GM13977 (cell line): ENCODE results near the gene ANO3.
A peak's percentile ranks its signal among the peaks of the same experiment; 100 is the strongest.
"Not testable (repeated sequence)": the region's sequence is repeated elsewhere in the genome, so short reads cannot be mapped to it uniquely, and the experiment has no call there.

ENCODE experiments used
- DNase-seq: peaks from one replicate; pipeline ENCODE4 v3.0.0; 2012; ENCODE audit warnings: low spot score
- CTCF ChIP-seq: IDR thresholded peaks from 2 replicates; pipeline ENCODE4 v1.5.1; 2012; ENCODE audit warnings: mild to moderate bottlenecking, control low read depth; ENCODE audit not compliant: insufficient read depth; ENCODE audit errors: extremely low read depth, missing control alignments
- in situ Hi-C: fragments of 300-500 bp; cut with MboI; formaldehyde crosslinking; loops from one replicate; pipeline ENCODE4 v1.12.0; 2022; ENCODE audit warnings: low sequenced_read_pairs, low pct_unique_long_range_greater_than_20kb, mixed read lengths, inconsistent platforms; ENCODE audit not compliant: unreplicated experiment

Gene ANO3

GRCh38 chr11:26579683-26580082 is 247.8 kb downstream of the ANO3 start:
- no peak for TF ChIP-seq CTCF
- DNase-seq, result no peak
- in situ Hi-C loops, result no loop called here

GRCh38 chr11:26580929-26581328 is 249.0 kb downstream of the ANO3 start:
- no peak for DNase-seq
- TF ChIP-seq CTCF, result no peak
- in situ Hi-C loops, result no loop called here

GRCh38 chr11:26583550-26583949 is 251.6 kb downstream of the ANO3 start:
- no peak for DNase-seq
- TF ChIP-seq CTCF, result no peak
- in situ Hi-C loops, result no loop called here

- in situ Hi-C loops, result no loop called here
- no peak for TF ChIP-seq CTCF
- peak; percentile 10 for DNase-seq
Observed at GRCh38 chr11:26584818-26585217, 252.9 kb downstream of the ANO3 start.

GRCh38 chr11:26587073-26587472 is 255.1 kb downstream of the ANO3 start:
- in situ Hi-C loops, result no loop called here
- DNase-seq, result no peak
- no peak for TF ChIP-seq CTCF

GRCh38 chr11:26593691-26594090 is 261.8 kb downstream of the ANO3 start:
- TF ChIP-seq CTCF, result no peak
- in situ Hi-C loops, result no loop called here
- DNase-seq, result no peak

- in situ Hi-C loops, DNase-seq: not testable (repeated sequence)
Observed at GRCh38 chr11:26595207-26595865, 263.4 kb downstream of the ANO3 start.

- in situ Hi-C loops, DNase-seq: not testable (repeated sequence)
Observed at GRCh38 chr11:26597049-26597689, 265.2 kb downstream of the ANO3 start.
